Right lobe of liver (tissue), 4 donors: ENCODE measurements around the gene KLHDC10.
A peak's percentile ranks its signal among the peaks of the same experiment; 100 is the strongest.

Experiments
- CTCF ChIP-seq, 4 donors: fragments of 200-600 bp in 3 of 4; fragments of 450-650 bp in 1 of 4; IDR thresholded peaks; one replicate each; pipeline versions ENCODE4 v1.5.1 to v1.8.0; 2016 to 2022; ENCODE audit warnings: antibody characterized with exemption in 4 of 4, mild to moderate bottlenecking in 2 of 4
- POLR2A ChIP-seq: fragments of 450-650 bp; IDR thresholded peaks from one replicate; pipeline ENCODE4 v1.6.1; 2017; ENCODE audit warnings: antibody characterized with exemption, mild to moderate bottlenecking
- donor health status: DM: no; HTN: no; CAD: no.
- donor health status: DM: no; HTN: no; CAD: no.
- donor health status: DM: no; HTN: yes; CAD: no.

DNA sequence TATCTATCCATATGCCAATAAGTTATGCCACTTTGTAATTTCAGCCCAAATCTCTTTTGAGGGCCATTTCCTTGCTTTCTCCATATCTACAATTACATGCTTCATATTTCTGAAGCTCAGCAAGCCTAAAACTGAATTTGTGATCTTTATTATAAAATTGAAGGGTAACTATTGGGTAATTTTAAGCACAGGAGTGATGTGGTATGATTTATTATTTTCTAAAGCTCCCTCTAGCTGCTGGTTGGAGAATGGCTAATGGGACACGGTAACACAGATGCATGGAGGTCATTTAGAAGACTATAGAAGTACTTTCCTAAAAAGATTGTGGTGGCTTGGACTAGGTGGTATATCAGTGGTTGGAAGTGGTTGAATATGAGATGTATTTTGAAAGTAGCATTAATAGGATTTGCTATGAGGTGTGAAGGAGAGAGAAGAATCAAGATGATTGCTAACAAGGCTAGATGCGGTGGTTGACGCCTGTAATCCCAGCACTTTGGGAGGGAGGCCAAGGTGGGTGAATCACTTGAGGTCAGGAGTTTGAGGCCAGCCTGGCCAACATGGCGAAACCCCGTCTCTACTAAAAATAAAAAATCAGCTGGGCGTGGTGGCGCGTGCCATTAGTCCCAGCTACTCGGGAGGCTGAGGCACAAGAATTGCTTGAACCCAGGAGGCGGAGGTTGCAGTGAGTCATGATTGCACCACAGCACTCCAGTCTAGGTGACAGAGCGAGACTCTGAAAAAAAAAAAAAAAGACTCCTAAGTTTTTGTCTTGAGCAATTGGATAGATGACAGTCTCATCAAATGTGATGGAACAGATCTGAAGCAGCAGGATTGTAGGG is 13.9 kb downstream of the KLHDC10 start:
- TF ChIP-seq CTCF (IDR thresholded peaks at IDR 0.05) (peak; percentile 29 to 58 (median 54)), POLR2A (no peak)
